GM15510 (cell line): ENCODE data around the gene CRYBB3.

ENCODE experiments used
- POLR2A ChIP-seq: IDR thresholded peaks from 3 replicates; pipeline ENCODE4 v1.6.1; 2011; ENCODE audit warnings: borderline replicate concordance; ENCODE audit not compliant: insufficient read length; ENCODE audit errors: extremely low read depth

CRYBB3 gene

GRCh38 chr22:25199731-25200520, at the start of gene CRYBB3:
CRYBB3 (plus strand) TSS chr22:25199858; CDS start chr22:25201397, 1,539 bp downstream.
- no peak for TF ChIP-seq POLR2A

- TF ChIP-seq POLR2A, result no peak
Measured at GRCh38 chr22:25153961-25154666, 45.5 kb upstream of the CRYBB3 start.

- TF ChIP-seq POLR2A, result no peak
Measured at GRCh38 chr22:25154667-25154999, 45.0 kb upstream of the CRYBB3 start.

GRCh38 chr22:25156736-25157135, 42.9 kb upstream of the CRYBB3 start:
- TF ChIP-seq POLR2A, result no peak

- TF ChIP-seq POLR2A, result no peak
Measured at GRCh38 chr22:25159028-25159427, 40.6 kb upstream of the CRYBB3 start.

- TF ChIP-seq POLR2A, result no peak
Measured at GRCh38 chr22:25160120-25160996, 39.3 kb upstream of the CRYBB3 start.

GRCh38 chr22:25161017-25161915, 38.4 kb upstream of the CRYBB3 start:
- TF ChIP-seq POLR2A, result no peak

GRCh38 chr22:25161916-25162530, 37.6 kb upstream of the CRYBB3 start:
- no peak for TF ChIP-seq POLR2A

GRCh38 chr22:25162561-25162960, 37.1 kb upstream of the CRYBB3 start:
- no peak for TF ChIP-seq POLR2A

- TF ChIP-seq POLR2A, result no peak
Measured at GRCh38 chr22:25165785-25166184, 33.9 kb upstream of the CRYBB3 start.

- no peak for TF ChIP-seq POLR2A
Measured at GRCh38 chr22:25166266-25167040, 33.2 kb upstream of the CRYBB3 start.

GRCh38 chr22:25167082-25167481, 32.6 kb upstream of the CRYBB3 start:
- TF ChIP-seq POLR2A, result no peak
